ENCODE data around the gene TIMP1. TPM values are rescaled to one million over a fixed set of nuclear protein-coding genes. Genes with fewer than 3 reads are reported as not detected.

TIMP1 gene
- total RNA-seq, 2 donors from 2014 or later = 373 to 916 TPM

DNA sequence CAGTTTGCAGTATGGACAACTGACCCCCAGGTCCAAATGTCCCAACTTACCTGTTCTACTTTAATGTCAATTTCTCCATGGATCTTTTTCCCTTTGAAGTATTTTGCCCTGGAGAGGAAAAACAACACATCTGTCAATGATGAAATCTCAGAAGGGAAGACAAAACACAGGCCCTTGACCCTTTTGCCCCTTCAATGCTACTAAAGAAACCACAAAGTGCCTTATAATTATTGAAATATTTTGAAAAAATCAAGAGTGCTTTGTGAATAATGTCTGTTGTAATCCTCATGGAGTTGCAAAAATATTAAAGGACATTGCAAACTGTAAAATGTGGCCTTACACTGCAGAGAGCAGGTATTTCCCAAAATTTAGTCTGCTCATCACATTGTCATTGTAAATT is 24.9 kb downstream of the TIMP1 start:
- no peak overlapping the region for H3K27ac ChIP-seq
- H3K4me1 ChIP-seq (replicated peaks) = no peaks in the 10 kb centered on the region
- intact Hi-C loops (cut with DNase I) = no loop called here
- no peaks in the 10 kb centered on the region for H3K27me3 ChIP-seq (replicated peaks; ENCODE audit: insufficient read depth)
- TF ChIP-seq CTCF (IDR thresholded peaks at IDR 0.05) = no peak
- TF ChIP-seq POLR2A (IDR thresholded peaks at IDR 0.05) = no peak
- TF ChIP-seq POLR2AphosphoS5 (IDR thresholded peaks at IDR 0.05) = no peak
- DNase-seq (ENCODE audit: low spot score) = no peak
- no peaks in the 10 kb centered on the region for H3K9me3 ChIP-seq
- no peak overlapping the region for H3K4me3 ChIP-seq
- H3K36me3 ChIP-seq = no peaks in the 10 kb centered on the region

- WGBS = 27% methylated on average over 9 of the region's 9 CpGs
- intact Hi-C loops (cut with DNase I) = no loop called here
Measured at GRCh38 chrX:47608130-47608810, 26.0 kb downstream of the TIMP1 start.

GRCh38 chrX:47610511-47610910 is 28.3 kb downstream of the TIMP1 start:
- no peaks in the 10 kb centered on the region for H3K27me3 ChIP-seq (replicated peaks; ENCODE audit: insufficient read depth)
- WGBS = 66% methylated on average over 4 of the region's 4 CpGs
- H3K4me3 ChIP-seq = no peak overlapping the region
- no peaks in the 10 kb centered on the region for H3K9me3 ChIP-seq
- intact Hi-C loops (cut with DNase I) = no loop called here
- no peak for DNase-seq (ENCODE audit: low spot score)
- H3K36me3 ChIP-seq = no peaks in the 10 kb centered on the region
- no peak overlapping the region for H3K27ac ChIP-seq
- no peak for TF ChIP-seq CTCF (IDR thresholded peaks at IDR 0.05)
- TF ChIP-seq POLR2A (IDR thresholded peaks at IDR 0.05) = no peak
- no peak for TF ChIP-seq POLR2AphosphoS5 (IDR thresholded peaks at IDR 0.05)
- no peaks in the 10 kb centered on the region for H3K4me1 ChIP-seq (replicated peaks)

More at GRCh38 chrX:47608130-47608810, 26.0 kb downstream of the TIMP1 start:
- DNase-seq (ENCODE audit: low spot score) = no peak
- no peak overlapping the region for H3K4me3 ChIP-seq
- no peaks in the 10 kb centered on the region for H3K27me3 ChIP-seq (replicated peaks; ENCODE audit: insufficient read depth)
- H3K4me1 ChIP-seq (replicated peaks) = no peaks in the 10 kb centered on the region
- TF ChIP-seq CTCF (IDR thresholded peaks at IDR 0.05) (no peak), POLR2A (IDR thresholded peaks at IDR 0.05) (no peak), POLR2AphosphoS5 (IDR thresholded peaks at IDR 0.05) (no peak)
- H3K36me3 ChIP-seq = no peaks in the 10 kb centered on the region
- no peak overlapping the region for H3K27ac ChIP-seq
- no peaks in the 10 kb centered on the region for H3K9me3 ChIP-seq

GRCh38 chrX:47611489-47611888 is 29.3 kb downstream of the TIMP1 start:
- WGBS = 91% methylated on average over 2 of the region's 2 CpGs
- no peaks in the 10 kb centered on the region for H3K4me1 ChIP-seq (replicated peaks)
- H3K27me3 ChIP-seq (replicated peaks; ENCODE audit: insufficient read depth) = no peaks in the 10 kb centered on the region
- no peak overlapping the region for H3K27ac ChIP-seq
- intact Hi-C loops (cut with DNase I) = no loop called here
- no peak for TF ChIP-seq POLR2A (IDR thresholded peaks at IDR 0.05)
- no peak for TF ChIP-seq CTCF (IDR thresholded peaks at IDR 0.05)
- no peak for TF ChIP-seq POLR2AphosphoS5 (IDR thresholded peaks at IDR 0.05)
- no peak overlapping the region for H3K4me3 ChIP-seq
- no peaks in the 10 kb centered on the region for H3K36me3 ChIP-seq
- no peak for DNase-seq (ENCODE audit: low spot score)
- H3K9me3 ChIP-seq = no peaks in the 10 kb centered on the region

- no peak for TF ChIP-seq POLR2AphosphoS5 (IDR thresholded peaks at IDR 0.05)
- no peak for TF ChIP-seq CTCF (IDR thresholded peaks at IDR 0.05)
- no peak for TF ChIP-seq POLR2A (IDR thresholded peaks at IDR 0.05)
Measured at GRCh38 chrX:47611926-47612325, 29.7 kb downstream of the TIMP1 start.

More at GRCh38 chrX:47611926-47612325, 29.7 kb downstream of the TIMP1 start:
- H3K27me3 ChIP-seq (replicated peaks; ENCODE audit: insufficient read depth) = no peaks in the 10 kb centered on the region
- intact Hi-C loops (cut with DNase I) = no loop called here
- no peak overlapping the region for H3K4me3 ChIP-seq
- DNase-seq (ENCODE audit: low spot score) = no peak
- H3K4me1 ChIP-seq (replicated peaks) = no peaks in the 10 kb centered on the region
- no peak overlapping the region for H3K27ac ChIP-seq
- 83% methylated on average over 2 of the region's 2 CpGs for WGBS
- H3K9me3 ChIP-seq = no peaks in the 10 kb centered on the region
- H3K36me3 ChIP-seq = no peaks in the 10 kb centered on the region
